ENCODE data around the gene OGFOD3. TPM values are rescaled to one million over a fixed set of nuclear protein-coding genes. Genes with fewer than 3 reads are reported as not detected.

The OGFOD3 gene
- total and polyA plus RNA-seq, 9 of the 15 experiments (the other 6 are each of a cell fraction or from before 2014, with no cell fraction given): 0.69 to 44.7 (median 18.9) TPM

DNA sequence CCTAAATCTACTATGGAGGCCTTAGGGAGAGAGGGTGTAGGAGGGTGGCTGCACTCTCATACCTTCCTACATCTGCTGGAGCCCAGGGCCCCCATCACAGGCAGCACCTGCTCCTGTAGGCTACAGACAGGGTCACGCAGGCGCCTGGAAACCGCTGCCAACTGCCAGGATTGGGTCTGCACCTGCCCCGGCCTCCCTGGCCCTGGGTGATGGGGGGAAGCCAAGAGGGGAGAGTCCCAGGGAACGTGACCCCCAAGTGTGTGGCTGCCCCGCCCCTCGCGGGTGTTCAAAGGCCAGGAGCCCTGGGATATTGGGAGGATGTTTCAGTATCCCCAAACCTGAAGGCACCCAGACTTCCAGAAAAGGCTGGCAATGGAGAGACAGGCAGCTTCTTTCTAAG is 64.9 kb downstream of the OGFOD3 start (continued):
- TF ChIP-seq YBX1 (IDR thresholded peaks at IDR 0.05) (no peak), ARID2 (IDR thresholded peaks at IDR 0.05) (no peak), KAT8 (IDR thresholded peaks at IDR 0.05; ENCODE audit: low read depth) (no peak), ZKSCAN1 (IDR thresholded peaks at IDR 0.05; ENCODE audit: low read depth, low read length) (no peak), ELF1 (tag; IDR thresholded peaks at IDR 0.05) (no peak), LCOR (CRISPR knock-in tag; IDR thresholded peaks at IDR 0.05) (no peak), TCF7 (IDR thresholded peaks at IDR 0.05; ENCODE audit: borderline replicate concordance) (no peak), NFIX (CRISPR knock-in tag; IDR thresholded peaks at IDR 0.05; ENCODE audit: low read depth) (no peak), CCAR2 (IDR thresholded peaks at IDR 0.05; ENCODE audit: low read depth, low read length) (no peak), TCF7L2 (IDR thresholded peaks at IDR 0.05; ENCODE audit: low read depth, low read length) (no peak)
- TF ChIP-seq, protein P1, sequence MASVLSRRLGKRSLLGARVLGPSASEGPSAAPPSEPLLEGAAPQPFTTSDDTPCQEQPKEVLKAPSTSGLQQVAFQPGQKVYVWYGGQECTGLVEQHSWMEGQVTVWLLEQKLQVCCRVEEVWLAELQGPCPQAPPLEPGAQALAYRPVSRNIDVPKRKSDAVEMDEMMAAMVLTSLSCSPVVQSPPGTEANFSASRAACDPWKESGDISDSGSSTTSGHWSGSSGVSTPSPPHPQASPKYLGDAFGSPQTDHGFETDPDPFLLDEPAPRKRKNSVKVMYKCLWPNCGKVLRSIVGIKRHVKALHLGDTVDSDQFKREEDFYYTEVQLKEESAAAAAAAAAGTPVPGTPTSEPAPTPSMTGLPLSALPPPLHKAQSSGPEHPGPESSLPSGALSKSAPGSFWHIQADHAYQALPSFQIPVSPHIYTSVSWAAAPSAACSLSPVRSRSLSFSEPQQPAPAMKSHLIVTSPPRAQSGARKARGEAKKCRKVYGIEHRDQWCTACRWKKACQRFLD (CRISPR knock-in tag; IDR thresholded peaks at IDR 0.05): no peak
